ENCODE data around the gene ZNF432.
"Not testable (repeated sequence)": the region's sequence is repeated elsewhere in the genome, so short reads cannot be mapped to it uniquely, and the experiment has no call there.

The ZNF432 gene

DNA sequence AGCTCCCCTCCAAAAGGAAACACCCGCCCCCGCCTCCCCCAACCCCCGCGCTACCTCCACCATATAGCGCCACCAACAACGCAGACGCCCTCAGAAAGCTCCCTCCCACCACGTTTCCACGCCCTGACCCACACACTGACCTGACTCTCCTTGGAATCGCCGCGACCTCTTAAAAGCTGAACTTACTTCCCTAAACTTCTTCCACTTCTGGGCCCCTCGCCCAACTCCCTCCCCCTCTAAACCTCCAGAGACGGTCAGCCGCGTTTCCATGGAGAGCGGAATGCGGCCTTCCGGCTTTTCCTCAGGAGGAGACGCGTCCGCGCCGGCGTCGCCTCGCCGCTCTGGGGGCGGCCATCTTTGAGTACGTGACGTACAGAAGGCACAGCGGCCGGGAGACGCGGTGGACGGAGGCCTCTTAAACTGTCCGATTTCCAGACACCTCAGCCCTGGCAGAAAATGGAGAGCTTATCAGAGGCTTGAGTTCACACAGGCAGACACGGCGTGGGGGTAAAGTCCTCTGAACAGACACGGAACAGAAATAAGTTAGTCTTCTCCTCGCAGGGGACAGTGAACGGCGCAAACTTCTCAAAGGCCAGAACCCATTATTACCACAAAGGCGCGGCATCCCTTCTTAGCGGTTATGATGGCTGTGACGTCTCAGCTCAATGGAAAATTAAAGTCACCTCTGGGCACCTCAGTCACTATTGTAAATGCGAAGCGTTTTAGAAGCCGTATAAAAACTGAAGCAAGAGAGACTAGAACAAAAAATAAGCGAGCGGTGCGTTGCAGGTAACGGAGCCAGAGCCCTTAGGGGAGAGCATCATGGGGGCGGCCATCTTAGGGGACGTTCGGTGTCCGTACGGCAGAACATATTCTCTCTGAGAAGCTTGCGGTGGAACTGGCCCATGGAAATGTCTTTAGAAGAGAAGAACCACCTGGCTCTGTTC is at the start of gene ZNF432:
Gene ZNF432, minus strand, starts transcription at position 284 of the 947 bp plus-strand sequence. CDS start 1,970 bp downstream, outside the sequence.
- H3K4me3 ChIP-seq (replicated peaks; ENCODE audit: low read depth, low read length) = peak within 1 kb of the TSS; percentile 51

DNA sequence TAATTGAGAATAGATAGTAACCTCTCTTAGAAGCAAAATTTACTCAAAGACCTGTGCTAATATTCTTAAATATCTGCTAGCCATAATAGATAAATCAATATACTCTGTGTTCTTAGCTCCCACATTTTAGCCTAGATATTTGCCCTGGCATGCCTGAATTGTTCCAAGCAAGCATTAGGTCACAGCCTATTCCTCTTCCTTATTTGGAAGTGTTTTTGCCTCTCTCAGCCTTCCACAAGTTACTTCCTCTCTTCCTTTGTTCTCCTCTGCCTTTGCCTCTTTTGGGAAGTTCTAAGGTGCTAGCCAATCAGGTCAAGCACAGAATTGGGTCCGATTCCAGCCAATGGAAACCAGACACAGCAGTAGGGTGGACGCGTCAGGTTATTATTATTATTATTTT is 47.8 kb upstream of the ZNF432 start:
- not testable (repeated sequence) for H3K4me3 ChIP-seq (replicated peaks; ENCODE audit: low read depth, low read length); DNase-seq (ENCODE audit: extremely low read depth, low read depth)

More for the DNA sequence above, at the start of gene ZNF432:
- TF ChIP-seq, protein P1, sequence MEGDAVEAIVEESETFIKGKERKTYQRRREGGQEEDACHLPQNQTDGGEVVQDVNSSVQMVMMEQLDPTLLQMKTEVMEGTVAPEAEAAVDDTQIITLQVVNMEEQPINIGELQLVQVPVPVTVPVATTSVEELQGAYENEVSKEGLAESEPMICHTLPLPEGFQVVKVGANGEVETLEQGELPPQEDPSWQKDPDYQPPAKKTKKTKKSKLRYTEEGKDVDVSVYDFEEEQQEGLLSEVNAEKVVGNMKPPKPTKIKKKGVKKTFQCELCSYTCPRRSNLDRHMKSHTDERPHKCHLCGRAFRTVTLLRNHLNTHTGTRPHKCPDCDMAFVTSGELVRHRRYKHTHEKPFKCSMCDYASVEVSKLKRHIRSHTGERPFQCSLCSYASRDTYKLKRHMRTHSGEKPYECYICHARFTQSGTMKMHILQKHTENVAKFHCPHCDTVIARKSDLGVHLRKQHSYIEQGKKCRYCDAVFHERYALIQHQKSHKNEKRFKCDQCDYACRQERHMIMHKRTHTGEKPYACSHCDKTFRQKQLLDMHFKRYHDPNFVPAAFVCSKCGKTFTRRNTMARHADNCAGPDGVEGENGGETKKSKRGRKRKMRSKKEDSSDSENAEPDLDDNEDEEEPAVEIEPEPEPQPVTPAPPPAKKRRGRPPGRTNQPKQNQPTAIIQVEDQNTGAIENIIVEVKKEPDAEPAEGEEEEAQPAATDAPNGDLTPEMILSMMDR (IDR thresholded peaks at IDR 0.05; ENCODE audit: low read depth, low read length, missing control alignments) = no peak
- DNase-seq (ENCODE audit: extremely low read depth, low read depth) = peak; percentile 63

DNA sequence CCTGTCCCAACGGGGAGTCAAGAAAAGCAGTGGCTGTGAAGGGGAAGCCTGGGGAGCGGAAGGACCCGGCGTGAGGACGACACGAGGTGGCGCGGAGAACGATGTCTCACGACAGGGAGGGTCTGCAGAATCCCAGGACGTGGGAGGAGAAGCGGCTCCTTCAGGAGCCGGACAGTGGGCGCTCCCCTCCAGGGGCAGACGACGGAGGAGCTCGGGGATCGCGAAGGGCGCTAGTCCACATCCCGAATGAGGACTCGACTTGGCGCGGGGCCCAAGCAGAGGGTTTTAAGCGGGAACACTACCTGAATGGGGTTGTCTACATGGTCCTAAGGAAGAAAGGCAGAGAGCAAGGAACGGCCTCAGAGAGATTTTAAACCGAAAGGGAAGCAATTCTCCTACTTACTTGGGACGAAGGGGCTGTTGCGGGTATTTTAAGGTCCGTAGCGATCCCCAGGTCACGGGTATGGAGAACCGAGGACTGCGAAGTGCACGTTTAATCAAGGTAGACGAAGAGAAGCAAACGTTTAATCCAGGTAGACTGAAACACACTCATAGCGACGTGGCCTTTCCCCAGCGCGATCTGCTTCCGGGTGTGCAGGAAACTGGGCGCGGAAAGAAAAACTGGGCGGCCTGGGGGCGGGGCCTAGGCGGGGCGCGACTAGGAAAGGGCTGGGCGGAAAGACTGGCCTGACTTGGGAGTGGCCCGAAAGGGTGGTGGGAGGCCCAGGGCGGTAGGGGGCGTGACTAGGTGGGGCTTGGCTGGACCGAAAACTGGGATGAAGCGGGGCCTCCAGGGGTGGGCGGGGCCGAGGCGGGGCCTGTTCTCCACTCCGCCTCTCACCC is 46.8 kb upstream of the ZNF432 start, which contains the start of gene ZNF841:
Gene ZNF841, minus strand, starts transcription at position 594 of the 843 bp plus-strand sequence. CDS start 10,964 bp downstream, outside the sequence.
- H3K4me3 ChIP-seq (replicated peaks; ENCODE audit: low read depth, low read length) = peak within 1 kb of the TSS; percentile 94
- TF ChIP-seq, protein P1 (IDR thresholded peaks at IDR 0.05; ENCODE audit: low read depth, low read length, missing control alignments) = no peak
- peak; percentile 71 for DNase-seq (ENCODE audit: extremely low read depth, low read depth)

DNA sequence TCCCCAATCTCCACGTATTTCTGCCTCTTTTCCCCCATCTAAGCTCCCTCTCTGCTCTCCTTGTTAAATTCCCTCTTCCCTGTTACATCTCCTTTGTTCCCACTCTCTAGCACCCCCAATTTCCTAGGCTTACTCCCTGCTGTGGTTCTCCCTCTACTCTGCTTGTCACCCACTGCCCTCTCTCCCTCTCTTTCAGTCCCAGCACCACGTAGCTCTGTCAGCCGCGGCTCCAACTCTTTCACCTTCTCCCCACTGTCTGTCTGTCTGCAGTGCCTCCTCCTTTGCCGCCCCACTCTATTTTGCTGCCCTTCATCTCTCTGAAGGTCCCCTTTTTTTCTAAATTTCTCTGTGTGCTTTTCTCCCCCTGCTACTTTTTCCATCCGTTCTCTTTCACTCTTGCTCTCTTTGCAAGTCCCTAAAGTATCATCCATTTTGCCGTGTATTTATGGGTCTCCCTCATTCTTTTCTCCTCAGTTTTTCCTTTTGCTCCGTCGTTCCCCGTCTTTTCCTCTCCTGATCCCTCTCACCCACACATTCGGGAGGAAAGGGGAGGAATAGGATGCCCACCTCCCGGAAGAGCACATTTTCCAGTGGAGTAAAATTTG is 46.0 kb upstream of the ZNF432 start:
- peak overlapping the region; percentile 94 for H3K4me3 ChIP-seq (replicated peaks; ENCODE audit: low read depth, low read length)
- DNase-seq (ENCODE audit: extremely low read depth, low read depth) = no peak
- TF ChIP-seq, protein P1 (IDR thresholded peaks at IDR 0.05; ENCODE audit: low read depth, low read length, missing control alignments) = no peak

DNA sequence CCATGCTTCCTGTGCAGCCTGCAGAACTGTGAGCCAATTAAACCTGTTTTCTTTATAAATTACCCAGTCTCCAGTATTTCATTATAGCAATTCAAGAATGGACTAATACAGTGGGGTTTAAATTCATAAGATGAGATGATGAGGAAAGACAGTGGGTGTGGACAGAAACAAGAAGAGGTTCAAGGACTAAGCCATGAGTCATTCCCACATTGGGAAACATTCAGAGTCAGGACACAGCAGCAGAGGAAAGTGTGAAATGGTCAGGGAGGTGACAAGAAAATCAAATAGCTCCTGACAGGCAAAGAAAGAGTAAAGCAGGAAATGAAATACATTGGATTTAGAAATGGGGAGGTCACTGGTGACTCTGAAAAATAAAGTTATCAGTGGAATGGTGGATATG is 37.8 kb upstream of the ZNF432 start:
- TF ChIP-seq, protein P1 (IDR thresholded peaks at IDR 0.05; ENCODE audit: low read depth, low read length, missing control alignments) = no peak
- DNase-seq (ENCODE audit: extremely low read depth, low read depth) = no peak

DNA sequence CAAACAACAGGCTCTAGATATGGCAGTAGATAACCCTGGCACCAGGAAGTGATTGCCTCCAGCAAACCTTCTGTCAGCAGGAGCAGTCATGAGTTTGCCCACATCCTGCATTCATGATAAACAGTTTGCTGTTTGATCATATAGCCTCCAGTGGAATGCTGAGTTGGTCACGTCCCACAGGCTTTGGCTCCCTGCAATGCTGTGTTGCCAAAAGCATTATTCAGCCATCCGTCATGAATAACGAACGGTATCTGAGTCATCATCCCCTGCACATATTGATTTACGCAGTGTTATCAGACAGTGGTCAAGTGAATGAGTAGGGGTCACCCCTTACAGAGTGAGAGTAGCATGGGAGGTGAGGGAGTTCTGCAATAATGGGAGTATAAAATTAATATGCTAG is 21.9 kb upstream of the ZNF432 start:
- TF ChIP-seq, protein P1 (IDR thresholded peaks at IDR 0.05; ENCODE audit: low read depth, low read length, missing control alignments) = no peak

More for the DNA sequence above, 37.8 kb upstream of the ZNF432 start:
- no peak overlapping the region for H3K4me3 ChIP-seq (replicated peaks; ENCODE audit: low read depth, low read length)

More for the DNA sequence above, 21.9 kb upstream of the ZNF432 start:
- DNase-seq (ENCODE audit: extremely low read depth, low read depth) = no peak
- no peak overlapping the region for H3K4me3 ChIP-seq (replicated peaks; ENCODE audit: low read depth, low read length)

All from HFF-Myc (cell line).